ENCODE measurements around the gene CDC25A.
"Not testable (repeated sequence)": the region's sequence is repeated elsewhere in the genome, so short reads cannot be mapped to it uniquely, and the experiment has no call there.

The CDC25A gene

DNA sequence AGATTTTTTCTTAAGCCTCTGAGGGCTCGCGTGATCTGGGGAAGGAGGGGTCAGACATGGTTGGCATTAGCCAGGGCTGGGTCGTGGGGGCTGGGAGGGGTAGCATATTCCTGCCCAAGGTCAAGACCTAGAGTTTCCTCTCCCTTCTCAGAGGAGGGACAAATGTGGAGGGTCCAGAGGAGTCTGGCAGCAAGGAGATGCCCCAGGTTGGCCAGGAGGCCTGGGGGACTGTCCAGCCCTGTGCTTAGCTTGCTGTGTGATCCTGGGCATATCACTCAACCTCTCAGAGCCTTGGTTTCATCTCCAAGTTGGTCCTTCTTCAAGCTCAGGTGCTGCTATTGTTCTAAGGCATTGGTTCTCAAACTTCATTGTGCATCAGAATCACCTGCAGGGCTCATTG is 26.0 kb upstream of the CDC25A start:
- TF ChIP-seq, protein P1, sequence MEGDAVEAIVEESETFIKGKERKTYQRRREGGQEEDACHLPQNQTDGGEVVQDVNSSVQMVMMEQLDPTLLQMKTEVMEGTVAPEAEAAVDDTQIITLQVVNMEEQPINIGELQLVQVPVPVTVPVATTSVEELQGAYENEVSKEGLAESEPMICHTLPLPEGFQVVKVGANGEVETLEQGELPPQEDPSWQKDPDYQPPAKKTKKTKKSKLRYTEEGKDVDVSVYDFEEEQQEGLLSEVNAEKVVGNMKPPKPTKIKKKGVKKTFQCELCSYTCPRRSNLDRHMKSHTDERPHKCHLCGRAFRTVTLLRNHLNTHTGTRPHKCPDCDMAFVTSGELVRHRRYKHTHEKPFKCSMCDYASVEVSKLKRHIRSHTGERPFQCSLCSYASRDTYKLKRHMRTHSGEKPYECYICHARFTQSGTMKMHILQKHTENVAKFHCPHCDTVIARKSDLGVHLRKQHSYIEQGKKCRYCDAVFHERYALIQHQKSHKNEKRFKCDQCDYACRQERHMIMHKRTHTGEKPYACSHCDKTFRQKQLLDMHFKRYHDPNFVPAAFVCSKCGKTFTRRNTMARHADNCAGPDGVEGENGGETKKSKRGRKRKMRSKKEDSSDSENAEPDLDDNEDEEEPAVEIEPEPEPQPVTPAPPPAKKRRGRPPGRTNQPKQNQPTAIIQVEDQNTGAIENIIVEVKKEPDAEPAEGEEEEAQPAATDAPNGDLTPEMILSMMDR (IDR thresholded peaks at IDR 0.05; ENCODE audit: low read depth, low read length, missing control alignments) = no peak
- H3K27ac ChIP-seq = no peak overlapping the region
- H3K4me3 ChIP-seq (ENCODE audit: low read depth, low read length) = no peak overlapping the region
- no peaks in the 10 kb centered on the region for H3K27me3 ChIP-seq (replicated peaks)
- DNase-seq = no peak
- in situ Hi-C loops (cut with HindIII; ENCODE audit: low pct_ligation_motif_present, low sequenced_read_pairs) = no loop called here
- H3K36me3 ChIP-seq (replicated peaks) = no peaks in the 10 kb centered on the region

DNA sequence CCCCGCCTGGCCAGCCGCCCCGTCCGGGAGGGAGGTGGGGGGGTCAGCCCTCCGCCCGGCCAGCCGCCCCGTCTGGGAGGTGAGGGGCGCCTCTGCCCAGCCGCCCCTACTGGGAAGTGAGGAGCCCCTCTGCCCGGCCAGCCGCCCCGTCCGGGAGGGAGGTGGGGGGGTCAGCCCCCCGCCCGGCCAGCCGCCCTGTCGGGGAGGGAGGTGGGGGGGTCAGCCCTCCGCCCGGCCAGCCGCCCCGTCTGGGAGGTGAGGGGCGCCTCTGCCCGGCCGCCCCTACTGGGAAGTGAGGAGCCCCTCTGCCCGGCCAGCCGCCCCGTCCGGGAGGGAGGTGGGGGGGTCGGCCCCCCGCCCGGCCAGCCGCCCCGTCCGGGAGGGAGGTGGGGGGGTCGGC is 23.6 kb upstream of the CDC25A start:
- H3K27ac ChIP-seq; H3K27me3 ChIP-seq (replicated peaks); DNase-seq; H3K4me3 ChIP-seq (ENCODE audit: low read depth, low read length); in situ Hi-C loops (cut with HindIII; ENCODE audit: low pct_ligation_motif_present, low sequenced_read_pairs); H3K36me3 ChIP-seq (replicated peaks): not testable (repeated sequence)

DNA sequence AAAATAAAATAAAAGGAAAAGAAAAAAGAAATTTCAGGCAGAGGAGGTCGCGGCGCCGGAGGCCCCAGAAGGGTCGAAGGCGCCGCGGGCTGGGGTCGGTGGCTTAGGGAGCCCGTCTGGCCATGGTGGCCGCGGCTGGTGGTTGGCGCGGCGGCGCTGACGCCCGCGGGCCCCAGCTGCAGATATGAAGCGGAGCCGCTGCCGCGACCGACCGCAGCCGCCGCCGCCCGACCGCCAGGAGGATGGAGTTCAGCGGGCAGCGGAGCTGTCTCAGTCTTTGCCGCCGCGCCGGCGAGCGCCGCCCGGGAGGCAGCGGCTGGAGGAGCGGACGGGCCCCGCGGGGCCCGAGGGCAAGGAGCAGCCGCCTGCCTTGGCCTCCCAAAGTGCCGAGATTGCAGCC is 22.3 kb upstream of the CDC25A start:
- H3K27me3 ChIP-seq (replicated peaks); DNase-seq; H3K36me3 ChIP-seq (replicated peaks); in situ Hi-C loops (cut with HindIII; ENCODE audit: low pct_ligation_motif_present, low sequenced_read_pairs); H3K4me3 ChIP-seq (ENCODE audit: low read depth, low read length); H3K27ac ChIP-seq: not testable (repeated sequence)

DNA sequence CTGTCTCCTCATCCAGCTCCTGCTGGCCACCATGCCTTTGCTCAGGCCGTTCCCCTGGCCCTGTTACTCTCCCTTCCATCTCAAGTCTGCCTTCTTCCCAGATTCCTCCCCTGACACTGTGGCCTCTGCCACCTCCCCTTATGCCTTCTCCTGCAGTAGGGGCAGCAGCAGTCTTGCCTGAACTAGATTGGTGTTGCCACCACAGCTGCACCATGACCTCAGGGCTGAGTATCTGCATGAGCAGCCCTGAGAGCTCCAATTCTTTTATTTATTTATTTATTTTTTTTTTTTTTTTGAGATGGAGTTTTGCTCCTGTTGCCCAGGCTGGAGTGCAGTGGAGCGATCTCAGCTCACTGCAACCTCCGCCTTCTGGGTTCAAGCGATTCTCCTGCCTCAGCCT is 21.2 kb upstream of the CDC25A start:
- H3K4me3 ChIP-seq (ENCODE audit: low read depth, low read length) = no peak overlapping the region
- in situ Hi-C loops (cut with HindIII; ENCODE audit: low pct_ligation_motif_present, low sequenced_read_pairs) = no loop called here
- H3K36me3 ChIP-seq (replicated peaks) = no peaks in the 10 kb centered on the region
- TF ChIP-seq, protein P1 (IDR thresholded peaks at IDR 0.05; ENCODE audit: low read depth, low read length, missing control alignments) = no peak
- no peak overlapping the region for H3K27ac ChIP-seq
- no peak for DNase-seq
- no peaks in the 10 kb centered on the region for H3K27me3 ChIP-seq (replicated peaks)

DNA sequence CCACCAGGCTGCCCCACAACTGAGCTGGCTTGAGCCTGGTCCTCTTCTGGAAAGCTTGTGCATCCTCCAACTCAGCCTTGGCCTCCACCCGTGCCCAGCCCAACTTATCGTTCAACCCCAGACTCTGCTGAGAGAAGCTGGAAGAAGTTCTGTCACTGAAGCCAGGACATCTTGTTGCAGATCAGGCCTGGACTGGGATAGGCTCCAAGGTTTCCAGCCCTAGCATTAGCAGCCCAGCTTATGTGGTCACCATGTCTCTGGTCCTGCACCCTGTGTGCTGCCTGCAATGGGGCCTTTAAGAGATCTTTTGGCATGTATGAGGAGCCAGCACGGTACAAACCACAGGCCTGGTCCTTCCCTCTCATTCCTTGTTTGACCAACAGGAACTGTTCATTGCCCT is 19.9 kb upstream of the CDC25A start:
- H3K4me3 ChIP-seq (ENCODE audit: low read depth, low read length) = no peak overlapping the region
- no peak overlapping the region for H3K27ac ChIP-seq
- in situ Hi-C loops (cut with HindIII; ENCODE audit: low pct_ligation_motif_present, low sequenced_read_pairs) = no loop called here
- H3K36me3 ChIP-seq (replicated peaks) = no peaks in the 10 kb centered on the region
- no peak for DNase-seq
- H3K27me3 ChIP-seq (replicated peaks) = no peaks in the 10 kb centered on the region
- TF ChIP-seq, protein P1 (IDR thresholded peaks at IDR 0.05; ENCODE audit: low read depth, low read length, missing control alignments) = no peak

DNA sequence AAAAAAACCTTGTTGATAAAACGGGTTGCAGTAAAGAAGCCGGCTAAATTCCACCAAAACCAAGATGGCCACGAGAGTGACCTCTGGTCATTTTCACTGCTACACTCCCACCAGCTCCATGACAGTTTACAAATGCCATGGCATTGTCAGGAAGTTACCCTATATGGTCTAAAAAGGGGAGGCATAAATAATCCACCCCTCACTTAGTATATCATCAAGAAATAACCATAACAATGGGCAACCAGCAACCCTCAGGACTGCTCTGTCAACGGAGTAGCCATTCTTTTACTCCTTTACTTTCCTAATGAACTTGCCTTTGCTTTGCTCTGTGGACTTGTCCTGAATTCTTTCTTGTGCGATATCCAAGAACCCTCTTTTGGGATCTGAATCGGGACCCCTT is 14.4 kb upstream of the CDC25A start:
- H3K27ac ChIP-seq = no peak overlapping the region
- in situ Hi-C loops (cut with HindIII; ENCODE audit: low pct_ligation_motif_present, low sequenced_read_pairs) = no loop called here
- no peaks in the 10 kb centered on the region for H3K36me3 ChIP-seq (replicated peaks)
- no peak for DNase-seq
- TF ChIP-seq, protein P1 (IDR thresholded peaks at IDR 0.05; ENCODE audit: low read depth, low read length, missing control alignments) = no peak
- no peaks in the 10 kb centered on the region for H3K27me3 ChIP-seq (replicated peaks)
- no peak overlapping the region for H3K4me3 ChIP-seq (ENCODE audit: low read depth, low read length)

DNA sequence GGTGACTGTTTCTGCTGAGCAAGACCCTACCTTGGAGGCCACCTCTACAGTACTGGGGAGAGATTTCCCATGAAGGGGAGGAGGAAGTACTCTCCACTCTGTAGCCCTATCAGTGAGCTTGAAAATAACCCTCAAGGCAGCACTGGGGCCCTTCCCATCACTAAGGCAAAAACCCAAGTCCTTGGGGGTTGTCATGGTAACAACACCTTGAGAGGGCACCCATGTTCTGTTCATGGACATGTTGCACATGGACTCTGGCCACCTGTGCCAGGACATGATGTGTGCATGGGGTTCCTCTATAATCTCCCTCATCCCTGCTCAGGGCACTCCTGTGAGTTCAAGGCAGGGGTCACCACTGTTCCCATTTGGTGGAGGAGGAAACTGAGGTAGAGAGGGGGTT is 10.9 kb upstream of the CDC25A start:
- no peak for DNase-seq
- in situ Hi-C loops (cut with HindIII; ENCODE audit: low pct_ligation_motif_present, low sequenced_read_pairs) = no loop called here
- H3K36me3 ChIP-seq (replicated peaks) = no peaks in the 10 kb centered on the region
- no peak overlapping the region for H3K4me3 ChIP-seq (ENCODE audit: low read depth, low read length)
- TF ChIP-seq, protein P1 (IDR thresholded peaks at IDR 0.05; ENCODE audit: low read depth, low read length, missing control alignments) = no peak
- H3K27ac ChIP-seq = no peak overlapping the region
- H3K27me3 ChIP-seq (replicated peaks) = no peaks in the 10 kb centered on the region

Data from brain microvascular endothelial cell (primary cell).